Upper lobe of right lung (tissue), 1 donor: ENCODE data around the gene GGT6. TPM values are rescaled to one million over a fixed set of nuclear protein-coding genes. Genes with fewer than 3 reads are reported as not detected.

Experiments used
- ATAC-seq: fragments of 200-7000 bp; cut with Tn5 transposase; one replicate; pipeline ENCODE4 v1.9.1; 2020; ENCODE audit warnings: mild to moderate bottlenecking, moderate library complexity
- DNase-seq: peaks from one replicate; pipeline ENCODE4 v3.0.0-alpha.2; 2020
- H3K27ac ChIP-seq: fragments of 200-600 bp; one replicate; pipeline ENCODE4 v1.8.0; 2022
- H3K27me3 ChIP-seq: fragments of 200-600 bp; one replicate; pipeline ENCODE4 v1.8.0; 2022; ENCODE audit warnings: mild to moderate bottlenecking
- H3K36me3 ChIP-seq: fragments of 200-600 bp; one replicate; pipeline ENCODE4 v1.8.0; 2022
- H3K4me1 ChIP-seq: fragments of 200-600 bp; one replicate; pipeline ENCODE4 v1.8.0; 2022
- H3K4me3 ChIP-seq: fragments of 200-600 bp; one replicate; pipeline ENCODE4 v1.8.0; 2022; ENCODE audit warnings: mild to moderate bottlenecking
- H3K9me3 ChIP-seq: fragments of 200-600 bp; one replicate; pipeline ENCODE4 v1.8.0; 2022
- intact Hi-C: fragments of 100-400 bp; cut with DNase I; formaldehyde crosslinking; loops from one replicate; pipeline ENCODE4 v1.11.0; 2022
- total RNA-seq: library from RNA; stranded (reverse); fragmentation: NEBNext Ultra II Directional; extraction: Animal tissue kit (Norgen Biotek cat#: 25700); gene quantifications from one replicate; pipeline ENCODE4 v1.2.1, GENCODE V29; 2021
- TF ChIP-seq, protein P1 (sequence below): fragments of 200-600 bp; IDR thresholded peaks from one replicate; pipeline ENCODE4 v1.8.0; 2022; ENCODE audit warnings: antibody characterized with exemption
- donor health status: DM: no; HTN: yes; CAD: no; lungs with severe emphysema.

Gene GGT6
- total RNA-seq, 1 donor from 2014 or later = 5.6 TPM

DNA sequence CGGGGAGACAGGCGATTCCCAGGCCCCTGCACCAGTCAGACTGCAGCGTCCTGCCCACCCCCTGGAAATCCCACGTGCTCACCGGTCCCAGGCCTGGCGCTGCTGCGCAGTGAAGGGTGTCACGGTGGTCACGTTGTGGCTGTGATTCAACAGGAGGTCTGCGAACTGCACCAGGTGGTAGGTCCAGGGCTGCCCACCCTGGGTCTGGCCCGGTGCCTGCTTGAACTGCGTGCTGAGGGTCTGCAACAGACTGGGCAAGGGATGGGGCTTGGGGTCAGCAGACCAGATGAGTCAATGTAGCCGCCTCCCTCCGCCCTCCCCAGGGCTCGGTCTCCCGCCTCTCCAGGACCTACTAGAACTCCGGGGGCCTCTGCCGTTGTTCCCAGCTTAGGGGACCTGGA lies 12.3 kb downstream of the GGT6 start:
- ATAC-seq = no peak
- no peaks in the 10 kb centered on the region for H3K4me1 ChIP-seq
- H3K9me3 ChIP-seq = no peaks in the 10 kb centered on the region
- peaks cover 93% of the 10 kb centered on the region for H3K36me3 ChIP-seq
- no peak for DNase-seq
- intact Hi-C loops = loop anchor here (10.0 kb wide), 1 partner anchor 123 kb away; no protein-coding TSS in a partner anchor
- no peak overlapping the region for H3K27ac ChIP-seq
- H3K4me3 ChIP-seq = no peak overlapping the region
- TF ChIP-seq, protein P1, sequence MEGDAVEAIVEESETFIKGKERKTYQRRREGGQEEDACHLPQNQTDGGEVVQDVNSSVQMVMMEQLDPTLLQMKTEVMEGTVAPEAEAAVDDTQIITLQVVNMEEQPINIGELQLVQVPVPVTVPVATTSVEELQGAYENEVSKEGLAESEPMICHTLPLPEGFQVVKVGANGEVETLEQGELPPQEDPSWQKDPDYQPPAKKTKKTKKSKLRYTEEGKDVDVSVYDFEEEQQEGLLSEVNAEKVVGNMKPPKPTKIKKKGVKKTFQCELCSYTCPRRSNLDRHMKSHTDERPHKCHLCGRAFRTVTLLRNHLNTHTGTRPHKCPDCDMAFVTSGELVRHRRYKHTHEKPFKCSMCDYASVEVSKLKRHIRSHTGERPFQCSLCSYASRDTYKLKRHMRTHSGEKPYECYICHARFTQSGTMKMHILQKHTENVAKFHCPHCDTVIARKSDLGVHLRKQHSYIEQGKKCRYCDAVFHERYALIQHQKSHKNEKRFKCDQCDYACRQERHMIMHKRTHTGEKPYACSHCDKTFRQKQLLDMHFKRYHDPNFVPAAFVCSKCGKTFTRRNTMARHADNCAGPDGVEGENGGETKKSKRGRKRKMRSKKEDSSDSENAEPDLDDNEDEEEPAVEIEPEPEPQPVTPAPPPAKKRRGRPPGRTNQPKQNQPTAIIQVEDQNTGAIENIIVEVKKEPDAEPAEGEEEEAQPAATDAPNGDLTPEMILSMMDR = no peak
- no peaks in the 10 kb centered on the region for H3K27me3 ChIP-seq

- peaks cover 93% of the 10 kb centered on the region for H3K36me3 ChIP-seq
- H3K9me3 ChIP-seq = no peaks in the 10 kb centered on the region
- TF ChIP-seq, protein P1 = no peak
- intact Hi-C loops = loop anchor here (10.0 kb wide), 1 partner anchor 123 kb away; no protein-coding TSS in a partner anchor
- DNase-seq = no peak
- no peaks in the 10 kb centered on the region for H3K4me1 ChIP-seq
- no peaks in the 10 kb centered on the region for H3K27me3 ChIP-seq
- no peak overlapping the region for H3K4me3 ChIP-seq
- H3K27ac ChIP-seq = no peak overlapping the region
- ATAC-seq = no peak
These were observed 13.1 kb downstream of the GGT6 start for GRCh38 chr17:4547118-4547906.

GRCh38 chr17:4545217-4545951 lies 15.0 kb downstream of the GGT6 start:
- no peak overlapping the region for H3K4me3 ChIP-seq
- H3K36me3 ChIP-seq = peaks cover 87% of the 10 kb centered on the region
- TF ChIP-seq, protein P1 = no peak
- ATAC-seq (no peak), DNase-seq (no peak)
- no peaks in the 10 kb centered on the region for H3K9me3 ChIP-seq
- no peak overlapping the region for H3K27ac ChIP-seq
- peaks cover 8% of the 10 kb centered on the region for H3K4me1 ChIP-seq
- no peaks in the 10 kb centered on the region for H3K27me3 ChIP-seq
- intact Hi-C loops = loop anchor here (10.0 kb wide), 1 partner anchor 121 kb away; no protein-coding TSS in a partner anchor

DNA sequence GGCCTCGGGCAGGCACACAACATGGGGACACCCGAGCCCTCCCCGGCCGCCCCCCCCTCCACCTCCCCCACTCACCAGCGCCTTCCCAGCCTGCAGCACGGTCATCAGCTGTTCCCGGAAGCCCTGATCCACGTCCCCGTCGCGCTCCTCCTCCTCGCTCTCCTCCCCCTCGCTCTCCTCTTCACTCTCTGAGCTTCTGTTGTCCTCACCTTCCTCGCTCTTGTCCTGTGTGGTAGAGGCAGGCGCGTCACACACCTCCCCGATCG lies 15.5 kb downstream of the GGT6 start:
- ATAC-seq = no peak

GRCh38 chr17:4544135-4544950 lies 16.0 kb downstream of the GGT6 start:
- H3K36me3 ChIP-seq = peaks cover 81% of the 10 kb centered on the region
- intact Hi-C loops = loop anchor here (10.0 kb wide), 1 partner anchor 120 kb away; no protein-coding TSS in a partner anchor
- TF ChIP-seq, protein P1 = no peak

More for the DNA sequence above, 15.5 kb downstream of the GGT6 start:
- Histone ChIP-seq H3K9me3 (no peaks in the 10 kb centered on the region), H3K36me3 (peaks cover 82% of the 10 kb centered on the region), H3K4me3 (no peak overlapping the region), H3K27ac (no peak overlapping the region), H3K27me3 (no peaks in the 10 kb centered on the region), H3K4me1 (peaks cover 8% of the 10 kb centered on the region)
- no peak for DNase-seq
- TF ChIP-seq, protein P1 = no peak
- intact Hi-C loops = loop anchor here (10.0 kb wide), 1 partner anchor 120 kb away; no protein-coding TSS in a partner anchor

More at GRCh38 chr17:4544135-4544950, 16.0 kb downstream of the GGT6 start:
- H3K27me3 ChIP-seq = no peaks in the 10 kb centered on the region
- H3K4me1 ChIP-seq = peaks cover 8% of the 10 kb centered on the region
- no peak overlapping the region for H3K4me3 ChIP-seq
- no peaks in the 10 kb centered on the region for H3K9me3 ChIP-seq
- ATAC-seq (no peak), DNase-seq (no peak)
- H3K27ac ChIP-seq = no peak overlapping the region
